Fibroblast of lung (primary cell): ENCODE results near the gene CACNA2D3.

Experiments
- EZH2 ChIP-seq: IDR thresholded peaks from 2 replicates; pipeline ENCODE4 v1.5.1; 2012; ENCODE audit warnings: low read length, control low read depth, mild to moderate bottlenecking; ENCODE audit errors: missing control alignments
- TF ChIP-seq, protein P1 (sequence below), 2 donors: IDR thresholded peaks in 1 of 2; conservative IDR thresholded peaks in 1 of 2; 1 replicate in 1 of 2; 2 replicates in 1 of 2; pipeline ENCODE4 v1.5.1; 2011 to 2012; ENCODE audit warnings: low read length in 2 of 2, control low read depth in 1 of 2, inconsistent platforms in 1 of 2, low read depth in 1 of 2, mild to moderate bottlenecking in 1 of 2

- TF ChIP-seq, protein P1, sequence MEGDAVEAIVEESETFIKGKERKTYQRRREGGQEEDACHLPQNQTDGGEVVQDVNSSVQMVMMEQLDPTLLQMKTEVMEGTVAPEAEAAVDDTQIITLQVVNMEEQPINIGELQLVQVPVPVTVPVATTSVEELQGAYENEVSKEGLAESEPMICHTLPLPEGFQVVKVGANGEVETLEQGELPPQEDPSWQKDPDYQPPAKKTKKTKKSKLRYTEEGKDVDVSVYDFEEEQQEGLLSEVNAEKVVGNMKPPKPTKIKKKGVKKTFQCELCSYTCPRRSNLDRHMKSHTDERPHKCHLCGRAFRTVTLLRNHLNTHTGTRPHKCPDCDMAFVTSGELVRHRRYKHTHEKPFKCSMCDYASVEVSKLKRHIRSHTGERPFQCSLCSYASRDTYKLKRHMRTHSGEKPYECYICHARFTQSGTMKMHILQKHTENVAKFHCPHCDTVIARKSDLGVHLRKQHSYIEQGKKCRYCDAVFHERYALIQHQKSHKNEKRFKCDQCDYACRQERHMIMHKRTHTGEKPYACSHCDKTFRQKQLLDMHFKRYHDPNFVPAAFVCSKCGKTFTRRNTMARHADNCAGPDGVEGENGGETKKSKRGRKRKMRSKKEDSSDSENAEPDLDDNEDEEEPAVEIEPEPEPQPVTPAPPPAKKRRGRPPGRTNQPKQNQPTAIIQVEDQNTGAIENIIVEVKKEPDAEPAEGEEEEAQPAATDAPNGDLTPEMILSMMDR (conservative IDR thresholded peaks at IDR 0.05 in 1 of 2, IDR thresholded peaks at IDR 0.05 in 1 of 2; ENCODE audit: low read depth in 1 of 2, low read length in 2 of 2): no peak
- TF ChIP-seq EZH2: no peak
Measured at GRCh38 chr3:54797111-54797510, 674.8 kb downstream of the CACNA2D3 start.
